NCI-H1092 (cell line): ENCODE data around the gene NPHP4.

Source experiments
- DNase-seq: peaks from one replicate; lab custom pipeline; 2025; lab: John Stamatoyannopoulos, UW

Gene NPHP4

GRCh38 chr1:5891736-5892135, 100.5 kb downstream of the NPHP4 start:
- no peak for DNase-seq

- DNase-seq = no peak
Observed at GRCh38 chr1:5891137-5891536, 101.1 kb downstream of the NPHP4 start.

GRCh38 chr1:5890346-5891106, 101.7 kb downstream of the NPHP4 start:
- DNase-seq = no peak

GRCh38 chr1:5889901-5890300, 102.3 kb downstream of the NPHP4 start:
- DNase-seq = no peak

- no peak for DNase-seq
Observed at GRCh38 chr1:5889462-5889861, 102.8 kb downstream of the NPHP4 start.

- DNase-seq = no peak
Observed at GRCh38 chr1:5888606-5889211, 103.5 kb downstream of the NPHP4 start.

- DNase-seq = no peak
Observed at GRCh38 chr1:5887971-5888361, 104.3 kb downstream of the NPHP4 start.

- DNase-seq = no peak
Observed at GRCh38 chr1:5887349-5887970, 104.8 kb downstream of the NPHP4 start.

GRCh38 chr1:5886541-5887348, 105.5 kb downstream of the NPHP4 start:
- DNase-seq = no peak

- DNase-seq = no peak
Observed at GRCh38 chr1:5886140-5886483, 106.1 kb downstream of the NPHP4 start.

GRCh38 chr1:5885471-5886139, 106.6 kb downstream of the NPHP4 start:
- no peak for DNase-seq

GRCh38 chr1:5884110-5884509, 108.1 kb downstream of the NPHP4 start:
- DNase-seq = no peak

GRCh38 chr1:5883129-5884048, 108.8 kb downstream of the NPHP4 start:
- no peak for DNase-seq

GRCh38 chr1:5882367-5883128, 109.7 kb downstream of the NPHP4 start:
- DNase-seq = no peak

- no peak for DNase-seq
Observed at GRCh38 chr1:5881526-5882222, 110.6 kb downstream of the NPHP4 start.

GRCh38 chr1:5880630-5881405, 111.4 kb downstream of the NPHP4 start:
- DNase-seq = no peak

- DNase-seq = no peak
Observed at GRCh38 chr1:5879421-5879820, 112.8 kb downstream of the NPHP4 start.

GRCh38 chr1:5878971-5879370, 113.3 kb downstream of the NPHP4 start:
- DNase-seq = no peak
